HFF-Myc (cell line): Measurements from ENCODE around the gene RTL5.

Experiments used
- DNase-seq: peaks from one replicate; pipeline ENCODE4 v3.0.0-alpha.2; 2011; ENCODE audit warnings: low read depth; ENCODE audit errors: extremely low read depth
- H3K4me3 ChIP-seq: replicated peaks from 2 replicates; pipeline ENCODE4 v1.5.1; 2011; ENCODE audit warnings: low read depth, mild to moderate bottlenecking, control low read depth, low read length
- CTCF ChIP-seq: IDR thresholded peaks from 2 replicates; pipeline ENCODE4 v1.5.1; 2012; ENCODE audit warnings: mild to moderate bottlenecking, low read depth, low read length, control low read depth; ENCODE audit errors: missing control alignments

RTL5 gene

GRCh38 chrX:72120837-72121236 is 10.9 kb downstream of the RTL5 start:
- H3K4me3 ChIP-seq, result no peak overlapping the region
- no peak for TF ChIP-seq CTCF
- DNase-seq, result no peak

GRCh38 chrX:72117636-72118210 is 14.0 kb downstream of the RTL5 start:
- H3K4me3 ChIP-seq, result no peak overlapping the region
- DNase-seq, result no peak
- TF ChIP-seq CTCF, result no peak

- no peak for TF ChIP-seq CTCF
- H3K4me3 ChIP-seq, result no peak overlapping the region
- no peak for DNase-seq
Measured at GRCh38 chrX:72115380-72115779, 16.3 kb downstream of the RTL5 start.

GRCh38 chrX:72114807-72115206 is 16.9 kb downstream of the RTL5 start:
- TF ChIP-seq CTCF, result no peak
- no peak overlapping the region for H3K4me3 ChIP-seq
- DNase-seq, result no peak

GRCh38 chrX:72114306-72114705 is 17.4 kb downstream of the RTL5 start:
- DNase-seq, result no peak
- H3K4me3 ChIP-seq, result no peak overlapping the region
- no peak for TF ChIP-seq CTCF

- DNase-seq, result no peak
- TF ChIP-seq CTCF, result no peak
- H3K4me3 ChIP-seq, result no peak overlapping the region
Measured at GRCh38 chrX:72113461-72113860, 18.3 kb downstream of the RTL5 start.

- TF ChIP-seq CTCF, result no peak
Measured at GRCh38 chrX:72110876-72111708, 20.6 kb downstream of the RTL5 start.

More at GRCh38 chrX:72110876-72111708, 20.6 kb downstream of the RTL5 start:
- H3K4me3 ChIP-seq, result no peak overlapping the region
- no peak for DNase-seq
